Ishikawa (cell line): ENCODE measurements around the gene MTG2.

Experiments used
- CEBPB ChIP-seq: IDR thresholded peaks from 2 replicates; pipeline ENCODE4 v1.6.1; 2012
- CREB1 ChIP-seq: IDR thresholded peaks from 2 replicates; pipeline ENCODE4 v1.6.1; 2012; ENCODE audit warnings: low read depth
- EGR1 ChIP-seq: IDR thresholded peaks from 2 replicates; pipeline ENCODE4 v1.6.1; 2012
- EP300 ChIP-seq: IDR thresholded peaks from 2 replicates; pipeline ENCODE4 v1.6.1; 2012; ENCODE audit warnings: borderline replicate concordance
- FOXM1 ChIP-seq: IDR thresholded peaks from 2 replicates; pipeline ENCODE4 v1.6.1; 2012; ENCODE audit warnings: low read depth, borderline replicate concordance
- MAX ChIP-seq: IDR thresholded peaks from 2 replicates; pipeline ENCODE4 v1.6.1; 2012
- NFIC ChIP-seq: IDR thresholded peaks from 2 replicates; pipeline ENCODE4 v1.6.1; 2012
- RAD21 ChIP-seq: IDR thresholded peaks from 2 replicates; pipeline ENCODE4 v1.6.1; 2012; ENCODE audit warnings: low read depth
- TAF1 ChIP-seq: IDR thresholded peaks from 2 replicates; pipeline ENCODE4 v1.6.1; 2012; ENCODE audit warnings: low read depth, mild to moderate bottlenecking
- TCF12 ChIP-seq: IDR thresholded peaks from 2 replicates; pipeline ENCODE4 v1.6.1; 2012; ENCODE audit warnings: low read depth
- TEAD4 ChIP-seq: IDR thresholded peaks from 2 replicates; pipeline ENCODE4 v1.6.1; 2012
- USF1 ChIP-seq: IDR thresholded peaks from 2 replicates; pipeline ENCODE4 v1.6.1; 2012
- YY1 ChIP-seq: IDR thresholded peaks from 2 replicates; pipeline ENCODE4 v1.6.1; 2012; ENCODE audit warnings: low read depth
- ZBTB7A ChIP-seq: IDR thresholded peaks from 2 replicates; pipeline ENCODE4 v1.6.1; 2012; ENCODE audit warnings: low read depth
- TF ChIP-seq, protein P1 (sequence below): IDR thresholded peaks from 2 replicates; pipeline ENCODE4 v1.6.1; 2012; ENCODE audit warnings: low read depth, mild to moderate bottlenecking

MTG2 gene

DNA sequence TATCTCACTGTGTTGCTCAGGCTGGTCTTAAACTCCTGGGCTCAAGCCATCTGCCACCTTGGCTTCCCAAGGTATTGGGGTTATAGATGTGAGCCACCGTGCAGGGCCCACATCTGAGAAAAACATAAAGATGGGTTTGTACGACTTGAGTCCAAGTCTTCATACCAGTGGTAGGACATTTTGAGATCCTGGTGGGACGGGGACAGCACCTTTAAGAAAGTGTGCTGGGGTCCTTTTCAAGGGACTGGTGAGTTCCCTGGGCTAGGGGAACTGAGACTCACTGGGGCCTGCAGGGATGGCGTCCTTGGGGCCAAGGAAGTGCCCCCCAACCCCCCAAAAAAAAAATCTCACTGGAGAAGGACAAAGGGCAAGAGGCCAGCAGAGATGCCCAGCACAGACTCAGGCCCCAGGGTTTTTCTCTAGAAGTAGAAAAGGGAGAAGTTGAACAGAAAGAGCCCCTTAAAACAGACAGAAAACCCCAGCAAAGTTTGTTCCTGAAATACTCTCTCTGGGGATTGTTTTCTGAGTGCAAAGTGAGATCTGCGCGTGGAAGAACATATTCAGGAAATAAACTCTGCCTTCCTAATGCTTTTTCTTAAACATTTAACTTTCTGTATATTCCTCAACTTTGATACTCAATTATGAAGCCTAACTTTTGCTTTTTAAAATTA is 66.2 kb downstream of the MTG2 start:
- TF ChIP-seq EP300 (no peak), USF1 (no peak), FOXM1 (no peak), EGR1 (no peak), YY1 (no peak), TCF12 (no peak), ZBTB7A (no peak), TEAD4 (no peak), CEBPB (no peak), RAD21 (no peak), TAF1 (no peak), NFIC (no peak)
- TF ChIP-seq, protein P1, sequence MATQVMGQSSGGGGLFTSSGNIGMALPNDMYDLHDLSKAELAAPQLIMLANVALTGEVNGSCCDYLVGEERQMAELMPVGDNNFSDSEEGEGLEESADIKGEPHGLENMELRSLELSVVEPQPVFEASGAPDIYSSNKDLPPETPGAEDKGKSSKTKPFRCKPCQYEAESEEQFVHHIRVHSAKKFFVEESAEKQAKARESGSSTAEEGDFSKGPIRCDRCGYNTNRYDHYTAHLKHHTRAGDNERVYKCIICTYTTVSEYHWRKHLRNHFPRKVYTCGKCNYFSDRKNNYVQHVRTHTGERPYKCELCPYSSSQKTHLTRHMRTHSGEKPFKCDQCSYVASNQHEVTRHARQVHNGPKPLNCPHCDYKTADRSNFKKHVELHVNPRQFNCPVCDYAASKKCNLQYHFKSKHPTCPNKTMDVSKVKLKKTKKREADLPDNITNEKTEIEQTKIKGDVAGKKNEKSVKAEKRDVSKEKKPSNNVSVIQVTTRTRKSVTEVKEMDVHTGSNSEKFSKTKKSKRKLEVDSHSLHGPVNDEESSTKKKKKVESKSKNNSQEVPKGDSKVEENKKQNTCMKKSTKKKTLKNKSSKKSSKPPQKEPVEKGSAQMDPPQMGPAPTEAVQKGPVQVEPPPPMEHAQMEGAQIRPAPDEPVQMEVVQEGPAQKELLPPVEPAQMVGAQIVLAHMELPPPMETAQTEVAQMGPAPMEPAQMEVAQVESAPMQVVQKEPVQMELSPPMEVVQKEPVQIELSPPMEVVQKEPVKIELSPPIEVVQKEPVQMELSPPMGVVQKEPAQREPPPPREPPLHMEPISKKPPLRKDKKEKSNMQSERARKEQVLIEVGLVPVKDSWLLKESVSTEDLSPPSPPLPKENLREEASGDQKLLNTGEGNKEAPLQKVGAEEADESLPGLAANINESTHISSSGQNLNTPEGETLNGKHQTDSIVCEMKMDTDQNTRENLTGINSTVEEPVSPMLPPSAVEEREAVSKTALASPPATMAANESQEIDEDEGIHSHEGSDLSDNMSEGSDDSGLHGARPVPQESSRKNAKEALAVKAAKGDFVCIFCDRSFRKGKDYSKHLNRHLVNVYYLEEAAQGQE, result no peak

GRCh38 chr20:62252342-62252966 is 69.6 kb downstream of the MTG2 start:
- TF ChIP-seq USF1 (no peak), FOXM1 (no peak), RAD21 (no peak), NFIC (no peak), MAX (no peak), EGR1 (no peak), TAF1 (no peak), CREB1 (no peak), TCF12 (no peak), YY1 (no peak), ZBTB7A (no peak), TEAD4 (no peak), CEBPB (no peak), EP300 (no peak)
- TF ChIP-seq, protein P1, result no peak
